GM18519 (cell line): ENCODE results near the gene CDK5R2.

Source experiments
- ATAC-seq: cut with Tn5 transposase; IDR thresholded peaks from one replicate; pipeline ENCODE4 v1.9.1; 2021; ENCODE audit warnings: mild to moderate bottlenecking, moderate library complexity; ENCODE audit not compliant: unreplicated experiment, low FRiP score

CDK5R2 gene

GRCh38 chr2:218961651-218962570 lies 2.4 kb downstream of the CDK5R2 start:
- no peak for ATAC-seq

- no peak for ATAC-seq
Measured at GRCh38 chr2:218962859-218963492, 3.5 kb downstream of the CDK5R2 start.

- ATAC-seq = no peak
Measured at GRCh38 chr2:218963601-218964000, 4.1 kb downstream of the CDK5R2 start.

GRCh38 chr2:218964041-218964771 lies 4.7 kb downstream of the CDK5R2 start:
- ATAC-seq = no peak

- ATAC-seq = no peak
Measured at GRCh38 chr2:218970894-218971293, 11.4 kb downstream of the CDK5R2 start.

- no peak for ATAC-seq
Measured at GRCh38 chr2:218975060-218975777, 15.8 kb downstream of the CDK5R2 start.

GRCh38 chr2:218979846-218980734 lies 20.6 kb downstream of the CDK5R2 start:
- peak; percentile 69 for ATAC-seq

- no peak for ATAC-seq
Measured at GRCh38 chr2:218980735-218981389, 21.4 kb downstream of the CDK5R2 start.

- ATAC-seq = no peak
Measured at GRCh38 chr2:218981390-218981880, 22.0 kb downstream of the CDK5R2 start.

- no peak for ATAC-seq
Measured at GRCh38 chr2:218981881-218982585, 22.6 kb downstream of the CDK5R2 start.

GRCh38 chr2:218982586-218983262 lies 23.3 kb downstream of the CDK5R2 start:
- no peak for ATAC-seq

GRCh38 chr2:218983263-218983933 lies 23.9 kb downstream of the CDK5R2 start:
- ATAC-seq = no peak

- ATAC-seq = no peak
Measured at GRCh38 chr2:218983934-218984238, 24.4 kb downstream of the CDK5R2 start.

GRCh38 chr2:218984239-218985020 lies 25.0 kb downstream of the CDK5R2 start:
- ATAC-seq = no peak

GRCh38 chr2:218985021-218985324 lies 25.5 kb downstream of the CDK5R2 start, which contains the start of gene FEV:
TSS of gene FEV (minus strand) at chr2:218985184. CDS start at chr2:218985075, 109 bp downstream.
- no peak for ATAC-seq

- no peak for ATAC-seq
Measured at GRCh38 chr2:218985325-218986091, 26.0 kb downstream of the CDK5R2 start.
